HG03378 (cell line): Measurements from ENCODE around the gene DNAJC28.
A peak's percentile ranks its signal among the peaks of the same experiment; 100 is the strongest.
"Not testable (repeated sequence)": the region's sequence is repeated elsewhere in the genome, so short reads cannot be mapped to it uniquely, and the experiment has no call there.

ENCODE experiments used
- ATAC-seq: cut with Tn5 transposase; IDR thresholded peaks from one replicate; pipeline ENCODE4 v1.9.1; 2021; ENCODE audit warnings: mild to moderate bottlenecking, moderate library complexity; ENCODE audit not compliant: unreplicated experiment

Gene DNAJC28, protein sequence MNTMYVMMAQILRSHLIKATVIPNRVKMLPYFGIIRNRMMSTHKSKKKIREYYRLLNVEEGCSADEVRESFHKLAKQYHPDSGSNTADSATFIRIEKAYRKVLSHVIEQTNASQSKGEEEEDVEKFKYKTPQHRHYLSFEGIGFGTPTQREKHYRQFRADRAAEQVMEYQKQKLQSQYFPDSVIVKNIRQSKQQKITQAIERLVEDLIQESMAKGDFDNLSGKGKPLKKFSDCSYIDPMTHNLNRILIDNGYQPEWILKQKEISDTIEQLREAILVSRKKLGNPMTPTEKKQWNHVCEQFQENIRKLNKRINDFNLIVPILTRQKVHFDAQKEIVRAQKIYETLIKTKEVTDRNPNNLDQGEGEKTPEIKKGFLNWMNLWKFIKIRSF

DNA sequence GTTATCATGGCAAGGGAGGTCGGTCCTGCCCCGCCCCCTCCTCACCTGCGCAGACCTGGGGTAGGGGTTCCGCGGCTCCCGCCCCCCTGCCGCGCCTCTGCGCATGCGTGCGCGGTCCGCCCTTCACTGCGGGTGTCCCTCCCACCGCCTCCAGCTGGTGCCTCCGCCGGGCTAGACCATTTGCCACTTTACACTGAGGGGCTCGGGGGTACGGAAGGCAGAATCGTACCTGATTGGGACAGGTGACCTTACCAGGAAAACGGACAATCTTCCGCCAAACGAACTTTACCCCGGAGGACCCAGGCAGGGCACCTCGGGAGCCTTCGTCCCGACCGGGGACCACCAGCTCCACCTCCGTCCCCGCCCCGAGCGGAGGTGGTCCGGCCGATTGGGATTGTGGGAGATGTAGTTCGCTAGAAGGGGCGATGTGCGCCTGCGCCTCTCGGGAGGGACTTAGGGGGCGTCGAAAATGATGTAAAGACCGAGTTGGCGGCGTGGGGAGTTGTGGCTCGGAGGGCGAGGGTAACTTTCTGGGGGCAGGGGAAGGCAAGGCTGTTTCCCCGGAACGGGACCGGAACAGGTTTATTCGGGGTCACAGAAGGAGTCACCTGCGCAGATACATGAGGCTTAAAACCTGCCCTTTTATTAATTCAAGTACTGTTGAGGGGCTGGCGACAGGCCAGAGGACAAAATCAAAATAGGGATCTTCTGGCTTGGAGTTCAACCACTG is at the start of gene DNAJC28:
DNAJC28 (minus strand) TSS at position 344 of the 730 bp plus-strand sequence. CDS start 2,323 bp downstream, outside the sequence.
- ATAC-seq = peak; percentile 95

DNA sequence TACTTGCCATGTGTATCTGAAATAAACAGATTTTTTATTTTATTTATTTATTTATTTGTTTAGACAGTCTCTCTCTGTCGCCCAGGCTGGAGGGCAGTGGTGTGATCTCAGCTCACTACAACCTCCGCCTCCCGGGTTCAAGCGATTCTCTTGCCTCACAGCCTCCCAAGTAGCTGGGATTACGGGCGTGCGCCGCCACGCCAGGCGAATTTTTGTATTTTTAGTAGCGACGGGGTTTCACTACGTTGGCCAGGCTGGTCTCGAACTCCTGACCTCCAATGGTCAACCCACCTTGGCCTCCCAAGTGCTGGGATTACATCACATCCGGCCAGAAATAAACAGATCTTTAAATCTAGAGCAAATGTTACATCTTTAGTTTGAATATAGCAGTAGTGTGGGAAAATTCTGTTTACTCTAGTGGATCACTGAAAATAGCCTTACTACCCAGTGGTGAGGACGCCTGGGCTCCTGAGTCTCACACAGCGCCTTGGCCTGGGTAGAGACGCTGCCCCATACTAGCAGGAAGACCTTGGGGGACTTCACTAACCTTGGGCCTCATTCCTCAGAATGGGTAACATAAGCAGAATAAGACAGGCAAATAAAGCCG is 49.7 kb upstream of the DNAJC28 start:
- no peak for ATAC-seq

DNA sequence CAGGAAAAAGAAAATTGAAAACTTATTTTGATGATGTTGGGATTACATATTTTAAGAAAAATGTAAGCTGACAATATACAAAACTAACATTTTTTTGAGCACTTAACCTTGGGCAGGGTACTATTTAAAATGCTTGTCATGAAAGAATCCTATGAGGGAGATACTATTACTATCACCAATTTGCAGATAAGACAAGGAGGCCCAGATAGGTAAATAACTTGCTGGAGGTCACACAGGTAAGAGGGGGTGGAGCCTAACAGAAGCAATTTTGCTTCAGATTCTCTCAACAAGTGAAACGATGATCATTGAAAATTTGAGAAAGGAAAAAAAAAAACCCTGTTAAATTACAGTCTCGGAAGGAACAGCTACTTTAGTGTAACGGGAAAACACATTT is 49.2 kb upstream of the DNAJC28 start:
- ATAC-seq = no peak

DNA sequence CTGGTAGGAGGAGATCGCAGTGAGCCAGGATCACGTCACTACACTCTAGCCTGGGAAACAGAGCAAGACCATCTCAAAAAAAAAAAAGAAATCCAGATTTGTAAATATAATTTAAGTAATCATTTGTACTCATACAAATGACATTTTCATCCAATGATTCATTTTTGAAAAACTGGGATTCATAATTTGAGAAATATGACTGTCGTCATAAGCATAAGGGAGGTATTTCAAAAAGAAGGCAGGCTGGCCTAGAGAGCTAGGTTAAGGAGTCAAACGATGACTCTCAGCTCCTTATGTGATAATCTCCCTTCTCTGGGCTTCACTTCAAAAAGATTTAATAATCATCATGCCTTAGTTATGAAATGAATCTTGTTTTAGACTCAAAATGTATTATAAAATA is 48.1 kb upstream of the DNAJC28 start:
- no peak for ATAC-seq

DNA sequence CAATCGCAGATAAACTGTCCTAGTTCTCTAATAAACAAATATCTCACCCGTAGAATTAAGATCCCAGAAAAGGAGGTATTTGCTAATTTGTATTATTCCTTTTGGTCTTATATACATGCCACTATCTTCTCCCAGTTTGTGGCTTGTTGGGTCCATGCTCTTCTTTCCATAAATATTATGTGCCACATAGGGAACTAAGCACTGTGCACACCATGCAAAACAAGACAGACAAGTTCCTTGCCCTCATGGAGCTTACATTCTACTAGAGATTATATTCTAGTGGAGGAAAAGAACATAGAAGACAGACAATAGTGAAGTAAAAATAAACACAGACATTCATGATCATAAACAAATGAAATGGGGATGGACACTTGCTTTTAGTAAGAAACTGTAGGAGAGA is 45.7 kb upstream of the DNAJC28 start:
- ATAC-seq = no peak

DNA sequence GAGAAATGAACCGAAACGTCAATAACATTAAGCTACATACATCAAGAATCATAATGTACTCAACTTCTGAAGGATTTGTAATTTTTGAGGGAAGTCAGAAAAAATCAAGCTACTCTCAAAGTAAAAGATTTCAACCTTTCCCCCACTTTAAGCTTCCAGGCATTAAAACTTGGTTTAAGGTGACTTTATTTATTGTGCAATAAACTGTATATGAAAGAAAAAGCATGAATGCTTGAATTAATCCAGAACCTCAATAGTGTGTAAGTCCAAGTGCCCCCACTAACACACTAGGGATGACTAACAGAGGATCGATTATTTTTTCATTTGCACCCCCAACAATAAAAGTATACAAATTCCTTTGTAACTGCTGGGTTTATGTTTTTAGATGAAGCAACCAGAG is 39.5 kb upstream of the DNAJC28 start:
- ATAC-seq = no peak

DNA sequence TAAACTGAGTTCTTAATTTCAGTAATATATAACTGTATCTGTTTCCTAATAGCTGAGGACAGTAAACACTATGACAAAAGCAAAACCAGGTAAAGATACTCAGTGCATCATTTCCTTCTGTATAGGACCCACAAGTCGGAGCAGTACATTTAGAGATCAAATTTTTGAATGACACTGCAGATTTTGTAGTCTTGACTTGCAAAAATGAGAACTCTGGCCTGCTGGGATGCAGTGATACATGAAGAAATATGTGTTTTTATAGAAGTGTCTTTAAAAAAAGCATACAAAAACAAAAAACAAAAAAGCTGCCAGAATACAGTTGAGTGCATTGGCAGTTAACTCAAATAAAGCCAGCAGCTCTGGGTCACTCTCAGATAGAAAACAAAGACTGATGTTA is 31.4 kb upstream of the DNAJC28 start:
- no peak for ATAC-seq

DNA sequence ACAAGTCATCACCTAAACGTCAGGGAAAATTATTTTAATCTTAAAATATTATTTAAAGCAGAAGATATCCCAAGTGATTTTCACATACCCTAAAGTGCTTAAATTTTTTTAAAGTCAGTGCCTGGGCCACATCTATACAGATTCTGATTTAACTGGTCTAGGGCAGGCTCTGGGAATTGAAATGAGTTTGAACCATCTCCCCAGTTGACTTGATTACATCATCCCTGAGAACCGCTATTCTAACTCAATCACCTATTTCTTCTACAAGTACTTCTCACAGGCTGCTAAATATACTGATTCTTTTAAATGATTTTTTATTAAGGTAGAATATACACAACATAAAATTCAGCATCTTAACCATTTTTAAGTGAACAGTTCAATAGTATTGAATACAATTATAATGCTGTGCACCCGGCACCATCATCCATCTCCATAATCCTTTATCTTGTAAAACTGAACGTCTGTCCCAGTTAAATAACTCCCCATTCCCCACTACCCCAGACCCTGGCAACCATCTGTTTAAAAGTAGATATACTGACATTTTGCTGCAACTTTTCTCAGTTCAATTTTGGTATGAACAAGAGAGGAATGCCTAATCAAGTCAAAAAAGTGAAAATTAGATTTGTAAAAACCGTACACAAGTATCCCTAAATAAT is 30.9 kb upstream of the DNAJC28 start:
- ATAC-seq = no peak

DNA sequence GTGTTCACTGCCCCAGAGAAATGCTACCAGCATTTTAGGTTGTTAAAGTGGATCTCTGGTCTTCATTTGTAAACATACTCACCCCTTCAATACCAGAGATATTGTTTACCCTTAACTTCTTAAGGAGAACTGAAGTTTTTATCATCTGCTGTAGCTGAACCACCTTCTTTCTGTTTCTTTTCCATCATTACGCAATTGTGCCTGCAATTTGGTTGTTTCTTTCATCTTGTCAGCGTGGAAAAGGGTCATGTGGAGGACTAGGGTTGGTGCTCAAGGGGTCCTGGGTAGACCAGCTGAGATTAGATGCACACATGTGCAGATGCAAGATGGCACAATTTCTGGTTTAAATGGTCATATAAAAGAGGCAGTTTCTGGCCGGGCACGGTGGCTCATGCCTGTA is 27.4 kb upstream of the DNAJC28 start:
- ATAC-seq = no peak

DNA sequence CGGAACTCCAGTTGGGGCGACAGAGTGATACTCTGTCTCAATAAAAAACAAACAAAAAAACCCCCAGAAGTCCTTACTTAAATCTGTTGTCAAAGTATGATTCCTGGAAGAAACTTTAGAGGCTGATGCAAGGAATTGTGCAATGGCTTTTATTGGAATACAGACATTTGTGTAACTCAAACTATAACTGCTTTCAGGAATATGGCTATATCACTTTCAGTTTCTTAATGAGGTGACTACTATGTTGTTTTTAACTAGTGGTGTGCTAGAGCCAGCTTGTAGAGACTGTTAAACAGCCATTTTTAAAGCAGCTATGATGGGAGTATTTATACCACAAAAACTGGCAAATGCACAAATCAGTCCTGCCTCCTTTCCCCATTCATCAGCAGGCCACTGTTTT is 22.7 kb upstream of the DNAJC28 start:
- no peak for ATAC-seq

DNA sequence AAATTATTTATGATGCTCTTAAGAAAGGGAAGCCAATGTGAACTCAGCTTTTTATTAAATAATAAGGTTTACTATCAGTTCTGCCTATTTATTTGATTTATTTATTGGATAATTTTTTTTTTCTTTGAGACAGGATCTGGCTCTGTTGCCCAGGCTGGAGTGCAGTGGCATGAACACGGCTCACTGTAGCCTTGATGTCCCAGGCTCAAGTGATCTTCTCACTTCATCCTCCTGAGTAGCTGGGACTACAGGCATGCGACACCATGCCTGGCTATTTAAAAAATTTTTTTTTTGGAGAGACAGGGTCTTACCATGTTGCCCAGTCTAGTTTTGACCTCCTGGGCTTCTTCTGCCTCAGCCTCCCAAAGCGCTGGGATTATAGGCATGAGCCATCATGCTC is 21.0 kb upstream of the DNAJC28 start:
- no peak for ATAC-seq

DNA sequence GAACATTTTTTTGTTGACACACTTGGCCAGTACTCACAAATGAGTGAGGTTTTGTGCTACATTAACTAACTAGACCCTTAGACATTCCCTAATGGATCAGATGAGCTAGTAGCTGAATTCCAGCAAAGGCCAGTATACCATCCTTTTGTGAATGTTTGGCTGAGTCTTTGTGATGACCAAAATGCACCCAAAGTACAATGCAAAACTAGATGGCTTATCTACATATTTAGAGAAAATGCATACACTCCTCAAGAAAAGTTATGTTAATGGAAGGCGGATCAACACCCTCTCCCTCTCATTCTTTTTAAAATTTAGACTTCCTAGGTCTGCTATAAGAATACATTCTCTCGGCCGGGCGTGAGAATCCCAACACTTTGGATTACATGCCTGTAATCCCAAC is 20.1 kb upstream of the DNAJC28 start:
- ATAC-seq = no peak

DNA sequence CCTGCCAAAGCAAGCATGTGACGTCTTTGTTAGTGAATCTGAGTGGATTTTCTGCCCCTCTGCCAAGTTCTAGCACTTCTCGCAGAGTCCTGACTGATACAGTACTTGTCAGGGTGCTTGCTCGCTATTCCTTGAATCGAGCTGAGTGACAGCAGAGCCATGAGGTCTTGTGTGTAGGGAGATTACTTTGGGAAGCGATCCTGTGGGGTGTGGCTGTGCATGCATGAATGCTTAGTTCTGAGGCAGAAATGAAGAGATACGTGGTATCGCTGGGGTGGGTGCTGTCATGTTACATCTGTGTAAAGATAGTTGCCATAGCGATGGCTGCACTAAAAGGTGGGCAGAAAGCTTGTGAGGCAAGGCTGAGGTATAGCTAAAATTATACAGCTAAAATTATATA is 19.3 kb upstream of the DNAJC28 start:
- no peak for ATAC-seq

DNA sequence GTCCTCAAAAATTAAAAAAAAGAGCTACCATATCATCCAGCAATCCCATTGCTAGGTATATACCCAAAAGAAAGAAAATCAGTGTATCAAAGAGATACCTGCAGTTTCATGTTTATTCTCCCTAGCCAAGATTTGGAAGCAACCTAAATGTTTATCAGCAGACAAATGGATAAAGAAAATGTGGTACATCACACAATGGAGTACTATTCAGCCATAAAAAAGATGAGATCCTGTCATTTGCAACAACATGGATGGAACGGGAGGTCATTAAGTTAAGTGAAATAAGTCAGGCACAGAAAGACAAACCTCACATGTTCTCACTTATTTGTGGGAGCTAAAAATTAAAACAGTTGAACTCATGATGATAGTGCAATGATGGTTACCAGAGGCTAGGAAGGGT is 15.5 kb upstream of the DNAJC28 start:
- not testable (repeated sequence) for ATAC-seq

DNA sequence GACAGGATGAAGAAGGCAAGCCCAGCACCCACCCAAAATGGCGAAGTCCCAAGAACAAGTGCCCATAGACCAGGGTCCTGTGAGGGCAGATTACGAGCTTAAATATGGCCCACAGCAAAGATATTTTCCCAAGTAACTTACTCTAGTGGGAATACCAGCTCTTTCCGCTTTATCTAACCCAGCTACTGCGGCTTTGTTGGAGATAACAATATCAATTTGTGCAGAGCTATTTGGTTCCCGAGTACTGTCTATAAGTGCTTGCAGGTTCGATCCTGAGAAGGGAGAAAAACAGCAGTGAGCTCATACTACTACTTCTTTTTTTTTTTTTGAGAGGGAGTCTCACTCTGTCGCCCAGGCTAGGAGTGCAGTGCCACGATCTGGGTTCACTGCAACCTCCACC is 14.3 kb upstream of the DNAJC28 start:
- ATAC-seq = no peak

DNA sequence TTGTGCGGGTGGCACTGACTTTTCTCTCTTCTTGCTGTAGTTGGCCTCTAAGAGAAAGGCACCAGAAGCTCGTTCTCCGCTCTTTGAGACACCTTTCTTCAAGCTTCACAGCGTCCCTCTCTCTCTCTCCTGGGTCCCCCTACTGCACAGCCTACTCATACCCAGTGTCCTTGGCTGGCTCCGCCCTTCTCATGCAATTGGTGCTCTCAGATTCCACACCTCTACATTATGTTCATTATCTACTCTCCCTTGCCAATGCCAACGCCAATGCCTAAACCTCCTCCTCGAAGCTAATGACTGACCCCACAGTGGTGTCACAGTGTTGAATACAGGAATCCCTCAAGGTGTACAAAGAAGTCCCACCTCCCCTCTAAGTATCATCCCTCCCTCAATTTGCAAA is 4.8 kb upstream of the DNAJC28 start:
- no peak for ATAC-seq

DNA sequence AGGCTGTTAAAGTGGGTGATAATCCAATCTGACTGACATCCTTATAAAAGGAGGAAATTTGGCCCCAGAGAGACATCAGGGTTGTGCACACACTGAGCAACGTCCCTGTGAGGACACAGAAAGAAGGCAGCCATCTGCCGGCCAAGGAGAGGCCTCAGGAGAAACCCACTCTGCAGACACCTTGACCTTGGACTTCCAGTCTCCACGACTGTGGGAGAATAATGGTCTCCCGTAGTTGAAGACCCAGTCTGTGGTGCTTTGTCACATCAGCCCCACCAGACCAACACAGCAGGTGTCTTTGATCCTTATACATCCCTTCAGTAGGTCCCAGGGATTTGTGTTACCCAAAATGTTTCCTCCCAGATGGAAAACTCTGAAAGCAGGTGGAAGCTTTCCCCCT is 4.2 kb upstream of the DNAJC28 start:
- ATAC-seq = no peak

DNA sequence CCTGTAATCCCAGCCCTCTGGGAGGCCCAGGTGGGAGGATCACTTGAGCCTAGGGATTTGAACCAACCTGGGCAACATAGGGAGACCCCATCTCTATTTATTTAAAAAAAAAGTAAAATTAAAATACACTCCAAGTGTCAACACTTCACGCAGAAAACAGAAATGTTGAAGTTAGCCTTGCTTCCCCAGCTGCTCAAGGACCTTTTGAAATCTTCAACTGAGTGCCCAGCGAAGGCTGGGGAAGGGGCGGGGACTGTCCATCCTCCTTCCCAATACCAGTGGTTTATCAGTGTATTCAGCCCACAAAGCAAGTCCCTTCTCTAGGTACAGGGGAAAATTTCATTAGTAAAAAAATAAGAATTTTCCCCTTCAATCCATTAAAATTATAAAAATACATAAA is 2.2 kb upstream of the DNAJC28 start:
- no peak for ATAC-seq

DNA sequence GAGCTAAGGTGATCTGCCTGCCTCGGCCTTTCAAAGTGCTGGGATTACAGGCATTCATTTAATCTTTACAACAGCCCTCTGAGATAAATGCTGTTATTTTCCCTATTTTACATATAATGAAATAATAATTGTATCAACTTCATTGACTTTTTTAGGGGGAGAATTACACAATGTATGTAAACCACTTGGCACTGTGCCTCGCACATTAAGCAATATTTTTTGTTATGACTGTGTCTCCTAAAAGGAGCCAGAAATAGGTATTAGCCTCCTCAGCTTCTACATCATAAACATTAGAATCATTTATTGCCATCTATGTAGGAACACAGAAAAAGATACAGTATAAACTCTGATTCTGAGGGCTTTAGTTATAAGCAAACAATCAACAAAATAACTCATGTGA is 1.1 kb upstream of the DNAJC28 start:
- no peak for ATAC-seq

DNA sequence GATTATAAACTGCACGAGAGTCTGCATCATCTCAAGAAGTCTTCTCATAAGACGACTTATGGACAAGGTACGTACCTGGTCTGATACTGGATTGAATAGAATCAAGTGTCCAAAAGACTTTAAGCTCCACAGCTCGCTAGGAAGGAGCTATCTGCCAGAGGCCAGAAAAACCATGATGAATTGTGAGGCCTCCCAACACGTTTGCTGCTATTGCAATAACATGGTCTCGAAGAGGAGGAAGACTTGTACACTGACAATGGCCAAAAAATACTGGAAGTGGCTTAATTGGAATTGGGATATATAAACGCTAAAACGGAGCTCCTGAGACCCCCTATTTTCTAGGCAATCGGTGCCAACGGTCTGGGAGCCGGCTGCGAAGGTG is 534 bp downstream of the DNAJC28 start:
- ATAC-seq = no peak

DNA sequence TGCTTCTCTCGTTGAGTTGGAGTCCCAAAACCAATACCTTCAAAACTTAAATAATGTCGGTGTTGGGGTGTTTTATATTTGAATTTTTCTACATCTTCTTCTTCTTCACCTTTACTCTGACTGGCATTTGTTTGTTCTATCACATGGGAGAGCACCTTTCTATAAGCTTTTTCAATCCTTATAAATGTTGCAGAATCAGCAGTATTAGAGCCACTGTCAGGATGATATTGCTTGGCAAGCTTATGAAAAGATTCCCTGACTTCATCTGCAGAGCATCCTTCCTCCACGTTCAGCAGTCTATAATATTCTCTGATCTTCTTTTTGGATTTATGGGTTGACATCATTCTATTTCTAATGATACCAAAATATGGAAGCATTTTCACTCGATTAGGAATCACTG is 2.6 kb downstream of the DNAJC28 start:
- no peak for ATAC-seq

DNA sequence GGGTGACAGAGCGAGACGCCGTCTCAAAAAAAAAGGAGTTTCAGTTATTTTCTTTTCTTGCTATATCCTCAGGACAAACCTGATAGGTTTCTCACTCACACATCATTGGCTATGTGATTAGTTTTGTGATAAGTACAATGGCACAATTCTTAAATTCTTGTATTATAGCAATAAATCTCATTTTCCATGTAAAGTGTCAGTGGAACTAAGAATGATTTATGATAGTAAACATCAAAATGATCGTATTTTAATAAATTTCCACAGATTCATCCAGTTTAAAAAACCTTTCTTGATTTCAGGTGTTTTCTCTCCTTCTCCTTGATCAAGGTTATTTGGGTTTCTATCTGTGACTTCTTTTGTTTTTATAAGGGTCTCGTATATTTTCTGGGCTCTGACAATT is 3.5 kb downstream of the DNAJC28 start:
- ATAC-seq = no peak
